ENCODE results near the gene NR1H2.

GRCh38 chr19:50365434-50366306 lies 10.6 kb upstream of the NR1H2 start, which contains the start of gene NAPSA:
- TF ChIP-seq CTCF (IDR thresholded peaks at IDR 0.05; ENCODE audit: poor library complexity) (no peak), EZH2 (IDR thresholded peaks at IDR 0.05; ENCODE audit: borderline replicate concordance) (no peak), EZH2phosphoT487 (IDR thresholded peaks at IDR 0.05; ENCODE audit: low read depth, severe bottlenecking, unreplicated experiment) (no peak)
